Liver (tissue), 9 donors: ENCODE data around the gene SLC22A5. TPM values are rescaled to one million over a fixed set of nuclear protein-coding genes. Genes with fewer than 3 reads are reported as not detected.
A peak's percentile ranks its signal among the peaks of the same experiment; 100 is the strongest.

Source experiments
- DNase-seq: peaks from one replicate; pipeline ENCODE4 v3.0.0-alpha.2; 2017; ENCODE audit warnings: low spot score
- H3K27ac ChIP-seq, 2 donors: one replicate each; pipeline ENCODE4 v1.7.0; 2013; ENCODE audit warnings: inconsistent platforms in 2 of 2, low read length in 2 of 2, control low read depth in 1 of 2, low read depth in 1 of 2, mild to moderate bottlenecking in 1 of 2
- H3K27me3 ChIP-seq, 4 donors: one replicate each; pipeline versions ENCODE4 v1.6.1 to v1.7.0; 2013; ENCODE audit warnings: low read length in 3 of 4, inconsistent platforms in 1 of 4, mild to moderate bottlenecking in 1 of 4, moderate library complexity in 1 of 4; ENCODE audit not compliant: control insufficient read depth in 4 of 4, insufficient read depth in 4 of 4
- H3K36me3 ChIP-seq, 4 donors: one replicate each; pipeline versions ENCODE4 v1.6.1 to v1.7.0; 2013; ENCODE audit warnings: low read length in 3 of 4, mild to moderate bottlenecking in 3 of 4, low read depth in 1 of 4, moderate library complexity in 1 of 4; ENCODE audit not compliant: control insufficient read depth in 4 of 4, insufficient read depth in 3 of 4
- H3K4me1 ChIP-seq, 4 donors: one replicate each; pipeline versions ENCODE4 v1.6.1 to v1.7.0; 2013; ENCODE audit warnings: low read length in 3 of 4, mild to moderate bottlenecking in 3 of 4, moderate library complexity in 1 of 4; ENCODE audit not compliant: control insufficient read depth in 4 of 4, insufficient read depth in 4 of 4
- H3K4me3 ChIP-seq, 3 donors: one replicate each; pipeline versions ENCODE4 v1.6.1 to v1.7.0; 2013; ENCODE audit warnings: low read length in 3 of 3, control low read depth in 1 of 3, low read depth in 1 of 3, mild to moderate bottlenecking in 1 of 3
- H3K9ac ChIP-seq, 2 donors: one replicate each; pipeline ENCODE4 v1.7.0; 2013; ENCODE audit warnings: low read length in 2 of 2, mild to moderate bottlenecking in 2 of 2, moderate library complexity in 2 of 2, control low read depth in 1 of 2, low read depth in 1 of 2
- H3K9me3 ChIP-seq, 4 donors: one replicate each; pipeline versions ENCODE4 v1.6.1 to v1.7.0; 2013; ENCODE audit warnings: low read length in 3 of 4; ENCODE audit not compliant: control insufficient read depth in 4 of 4
- ATF3 ChIP-seq: IDR thresholded peaks from 2 replicates; pipeline ENCODE4 v1.6.1; 2016; ENCODE audit warnings: antibody characterized with exemption
- CTCF ChIP-seq: fragments of 150-350 bp; IDR thresholded peaks from 2 replicates; pipeline ENCODE4 v1.5.1; 2017; ENCODE audit warnings: improper control_type of control experiment, low read depth, low read length; ENCODE audit not compliant: missing input control
- EGR1 ChIP-seq, 2 donors: IDR thresholded peaks; 2 replicates each; pipeline ENCODE4 v1.6.1; 2016 to 2018; ENCODE audit warnings: antibody characterized with exemption in 2 of 2, low read depth in 2 of 2
- FOXA1 ChIP-seq: IDR thresholded peaks from 2 replicates; pipeline ENCODE4 v1.6.1; 2016; ENCODE audit warnings: antibody characterized with exemption
- FOXA2 ChIP-seq: IDR thresholded peaks from 2 replicates; pipeline ENCODE4 v1.6.1; 2016; ENCODE audit warnings: antibody characterized with exemption
- GABPA ChIP-seq, 2 donors: IDR thresholded peaks in 1 of 2; conservative IDR thresholded peaks in 1 of 2; 2 replicates each; pipeline ENCODE4 v1.6.1; 2016; ENCODE audit warnings: antibody characterized with exemption in 2 of 2, mild to moderate bottlenecking in 1 of 2, moderate library complexity in 1 of 2
- HNF4A ChIP-seq, 2 donors: conservative IDR thresholded peaks; 2 replicates each; pipeline ENCODE4 v1.6.1; 2016; ENCODE audit warnings: antibody characterized with exemption in 2 of 2, mild to moderate bottlenecking in 2 of 2
- HNF4G ChIP-seq: IDR thresholded peaks from 2 replicates; pipeline ENCODE4 v1.6.1; 2016; ENCODE audit warnings: antibody characterized with exemption
- JUND ChIP-seq, 2 donors: IDR thresholded peaks; 2 replicates each; pipeline ENCODE4 v1.6.1; 2016; ENCODE audit warnings: antibody characterized with exemption in 2 of 2
- MAX ChIP-seq: IDR thresholded peaks from 2 replicates; pipeline ENCODE4 v1.6.1; 2016; ENCODE audit warnings: antibody characterized with exemption
- NR2F2 ChIP-seq: IDR thresholded peaks from 2 replicates; pipeline ENCODE4 v1.6.1; 2016; ENCODE audit warnings: antibody characterized with exemption
- RAD21 ChIP-seq, 2 donors: IDR thresholded peaks; 2 replicates each; pipeline ENCODE4 v1.6.1; 2016; ENCODE audit warnings: antibody characterized with exemption in 2 of 2, mild to moderate bottlenecking in 2 of 2
- REST ChIP-seq: IDR thresholded peaks from 2 replicates; pipeline ENCODE4 v1.6.1; 2016; ENCODE audit warnings: antibody characterized with exemption, mild to moderate bottlenecking
- RXRA ChIP-seq, 2 donors: IDR thresholded peaks; 2 replicates each; pipeline ENCODE4 v1.6.1; 2017 to 2018; ENCODE audit warnings: antibody characterized with exemption in 2 of 2, mild to moderate bottlenecking in 1 of 2
- SP1 ChIP-seq: IDR thresholded peaks from 2 replicates; pipeline ENCODE4 v1.6.1; 2018; ENCODE audit warnings: antibody characterized with exemption, mild to moderate bottlenecking
- TAF1 ChIP-seq: conservative IDR thresholded peaks from 2 replicates; pipeline ENCODE4 v1.6.1; 2016; ENCODE audit warnings: antibody characterized with exemption, mild to moderate bottlenecking
- YY1 ChIP-seq: IDR thresholded peaks from 2 replicates; pipeline ENCODE4 v1.6.1; 2016; ENCODE audit warnings: antibody characterized with exemption, mild to moderate bottlenecking
- ZBTB33 ChIP-seq: IDR thresholded peaks from 2 replicates; pipeline ENCODE4 v1.6.1; 2016; ENCODE audit warnings: antibody characterized with exemption
- WGBS: extraction: QIAGEN DNeasy Blood & Tissue Kit; methylation state at CpG from one replicate; pipeline ENCODE4 v1.1.7; 2013; 5-methylcytosine and 5-hydroxymethylcytosine counted together
- polyA plus RNA-seq, 2 donors: library from polyadenylated mRNA; stranded (reverse) in 1 of 2; unstranded in 1 of 2; fragments of 200-250 nt in 1 of 2; fragments of >200 nt in 1 of 2; fragmentation: Nextera tagmentation in 1 of 2; extraction: Ambion mirVana in 1 of 2; gene quantifications; one replicate each; pipeline versions ENCODE4 v1.2.1 to v1.2.3, GENCODE V29; 2013 to 2015
- total RNA-seq, 2 donors: library from RNA; depleted of rRNA; stranded (reverse); fragments of >200 nt; gene quantifications; one replicate each; pipeline ENCODE4 v1.2.3, GENCODE V29; 2014
- donor health status: healthy.
- donor health status: healthy.
- donor health status: healthy.
- donor health status: healthy.
- donor health status: healthy.

The SLC22A5 gene
- total and polyA plus RNA-seq, 4 donors: 3.4 to 12.7 (median 8.5) TPM

DNA sequence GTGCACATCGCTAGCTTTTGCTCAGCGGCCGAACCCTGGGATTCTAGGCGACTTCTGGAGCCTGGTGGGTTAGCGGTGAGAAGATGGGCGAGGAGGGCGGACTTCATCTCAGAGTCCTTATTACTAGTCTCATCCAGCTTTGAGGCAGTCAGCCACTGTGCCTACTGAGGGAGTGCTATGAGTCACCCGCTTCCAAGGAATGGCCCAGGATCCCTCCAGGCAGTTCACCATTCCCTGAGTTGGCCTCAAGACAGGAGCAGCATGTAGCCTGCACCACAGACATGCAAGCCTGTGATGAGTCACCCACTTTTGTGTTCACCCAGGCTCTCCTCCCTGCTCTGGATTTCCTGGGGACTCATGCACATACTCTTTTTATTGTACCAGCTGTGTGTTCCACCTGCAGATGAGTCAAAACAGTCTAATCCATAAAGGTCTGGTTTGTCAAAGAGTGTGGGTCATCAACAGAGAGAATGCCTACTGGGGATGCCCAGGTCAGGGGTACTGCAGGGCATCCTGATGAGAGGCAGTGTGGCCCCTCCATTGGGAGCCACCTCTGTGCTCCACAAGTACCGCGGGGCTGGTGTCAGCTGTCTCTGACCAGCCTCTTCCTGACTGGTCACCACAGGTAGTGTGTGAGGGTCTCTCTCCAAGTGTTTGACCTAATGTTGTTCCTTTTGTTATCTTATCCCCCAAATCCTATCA lies 20.2 kb downstream of the SLC22A5 start:
- Histone ChIP-seq H3K36me3 (peaks cover 2 to 40% (median 18%) of the 10 kb centered on the region in 4 donors), H3K4me1 (peaks cover 3 to 28% (median 17%) of the 10 kb centered on the region in 4 donors), H3K4me3 (no peak overlapping the region), H3K27me3 (no peaks in the 10 kb centered on the region), H3K27ac (peak overlapping the region; percentile 63 to 80), H3K9ac (no peak overlapping the region), H3K9me3 (no peaks in the 10 kb centered on the region)
- DNase-seq: no peak
- 97% methylated on average over 10 of the region's 10 CpGs for WGBS
- no peak for TF ChIP-seq REST
- no peak for TF ChIP-seq NR2F2
- no peak for TF ChIP-seq YY1
- TF ChIP-seq FOXA2: no peak
- TF ChIP-seq SP1: no peak
- no peak for TF ChIP-seq TAF1
- no peak for TF ChIP-seq EGR1 (IDR thresholded peaks at IDR 0.05; ENCODE audit: low read depth in 2 of 2)
- no peak for TF ChIP-seq ZBTB33

GRCh38 chr5:132391247-132391646 lies 21.7 kb downstream of the SLC22A5 start:
- Histone ChIP-seq H3K27ac (no peak overlapping the region), H3K9ac (no peak overlapping the region), H3K4me3 (no peak overlapping the region), H3K4me1 (peaks cover 2 to 22% (median 12%) of the 10 kb centered on the region in 4 donors), H3K9me3 (no peaks in the 10 kb centered on the region), H3K36me3 (peaks cover 2 to 48% (median 27%) of the 10 kb centered on the region in 4 donors), H3K27me3 (no peaks in the 10 kb centered on the region)
- WGBS: 78% methylated on average over 5 of the region's 5 CpGs
- DNase-seq: no peak
- TF ChIP-seq RAD21 (IDR thresholded peaks at IDR 0.05) (no peak), TAF1 (no peak), ATF3 (no peak), HNF4A (conservative IDR thresholded peaks at IDR 0.05) (no peak), JUND (IDR thresholded peaks at IDR 0.05) (no peak), GABPA (IDR thresholded peaks at IDR 0.05 in 1 of 2, conservative IDR thresholded peaks at IDR 0.05 in 1 of 2) (no peak), YY1 (no peak), ZBTB33 (no peak), RXRA (IDR thresholded peaks at IDR 0.05) (no peak), HNF4G (no peak), NR2F2 (no peak), MAX (no peak), REST (no peak), FOXA2 (no peak), FOXA1 (no peak), EGR1 (IDR thresholded peaks at IDR 0.05; ENCODE audit: low read depth in 2 of 2) (no peak), CTCF (no peak)
